Measurements from ENCODE around the gene TIMM23.
"Not testable (repeated sequence)": the region's sequence is repeated elsewhere in the genome, so short reads cannot be mapped to it uniquely, and the experiment has no call there.

TIMM23 gene

GRCh38 chr10:46030091-46030937 lies 58.0 kb downstream of the TIMM23 start, which contains the start of gene NCOA4:
TSS of gene NCOA4 (minus strand) at chr10:46030623. CDS start at chr10:46016680, 13,943 bp downstream.
- Mint-ChIP-seq H3K4me3 (peak within 1 kb of the TSS; percentile 99), H3K36me3 (ENCODE audit: insufficient read depth) (peaks cover 11% of the 10 kb centered on the region), H3K4me1 (peaks cover 48% of the 10 kb centered on the region), H3K27me3 (no peaks in the 10 kb centered on the region), H3K9me3 (no peaks in the 10 kb centered on the region), H3K27ac (ENCODE audit: low read depth) (peak within 1 kb of the TSS; percentile 97)
- ATAC-seq (replicated peaks; ENCODE audit: extremely low read depth, poor library complexity, severe bottlenecking) (peak; percentile 92), DNase-seq (ENCODE audit: low spot score in 2 of 2) (peak; percentile 91 to 92)

GRCh38 chr10:46031648-46032532 lies 59.6 kb downstream of the TIMM23 start:
- H3K4me3 Mint-ChIP-seq, result peak overlapping the region; percentile 99
- no peak for ATAC-seq (replicated peaks; ENCODE audit: extremely low read depth, poor library complexity, severe bottlenecking)
- peak overlapping the region; percentile 56 for H3K27ac Mint-ChIP-seq (ENCODE audit: low read depth)
- no peaks in the 10 kb centered on the region for H3K27me3 Mint-ChIP-seq
- H3K9me3 Mint-ChIP-seq, result no peaks in the 10 kb centered on the region
- peaks cover 11% of the 10 kb centered on the region for H3K36me3 Mint-ChIP-seq (ENCODE audit: insufficient read depth)
- DNase-seq (ENCODE audit: low spot score in 2 of 2), result no peak
- H3K4me1 Mint-ChIP-seq, result peaks cover 38% of the 10 kb centered on the region

DNA sequence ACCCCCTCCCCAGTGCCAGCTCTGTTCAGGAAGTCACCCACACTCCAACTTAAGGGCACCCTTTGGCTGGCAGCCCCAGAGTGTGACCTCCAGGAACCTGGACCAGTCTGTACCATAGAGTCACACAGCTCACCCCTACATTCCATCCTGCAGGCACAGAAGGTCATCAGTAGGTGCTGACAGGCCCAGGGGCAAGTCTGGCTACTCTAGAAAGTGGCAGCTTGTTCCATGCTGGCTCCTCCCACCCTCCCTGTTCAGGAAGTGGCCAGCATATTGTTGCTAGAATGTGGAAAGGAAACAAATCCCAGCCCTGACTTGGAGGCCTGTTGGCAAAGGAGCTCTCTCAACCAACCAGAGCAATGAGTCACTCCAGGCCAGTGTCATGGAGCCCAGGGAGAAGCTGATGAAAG lies 61.3 kb downstream of the TIMM23 start:
- DNase-seq (ENCODE audit: low spot score in 2 of 2) (no peak), ATAC-seq (replicated peaks; ENCODE audit: extremely low read depth, poor library complexity, severe bottlenecking) (no peak)
- H3K27ac Mint-ChIP-seq (ENCODE audit: low read depth), result no peak overlapping the region
- no peaks in the 10 kb centered on the region for H3K27me3 Mint-ChIP-seq
- peaks cover 22% of the 10 kb centered on the region for H3K4me1 Mint-ChIP-seq
- H3K9me3 Mint-ChIP-seq, result no peaks in the 10 kb centered on the region
- H3K36me3 Mint-ChIP-seq (ENCODE audit: insufficient read depth), result peaks cover 11% of the 10 kb centered on the region
- no peak overlapping the region for H3K4me3 Mint-ChIP-seq

DNA sequence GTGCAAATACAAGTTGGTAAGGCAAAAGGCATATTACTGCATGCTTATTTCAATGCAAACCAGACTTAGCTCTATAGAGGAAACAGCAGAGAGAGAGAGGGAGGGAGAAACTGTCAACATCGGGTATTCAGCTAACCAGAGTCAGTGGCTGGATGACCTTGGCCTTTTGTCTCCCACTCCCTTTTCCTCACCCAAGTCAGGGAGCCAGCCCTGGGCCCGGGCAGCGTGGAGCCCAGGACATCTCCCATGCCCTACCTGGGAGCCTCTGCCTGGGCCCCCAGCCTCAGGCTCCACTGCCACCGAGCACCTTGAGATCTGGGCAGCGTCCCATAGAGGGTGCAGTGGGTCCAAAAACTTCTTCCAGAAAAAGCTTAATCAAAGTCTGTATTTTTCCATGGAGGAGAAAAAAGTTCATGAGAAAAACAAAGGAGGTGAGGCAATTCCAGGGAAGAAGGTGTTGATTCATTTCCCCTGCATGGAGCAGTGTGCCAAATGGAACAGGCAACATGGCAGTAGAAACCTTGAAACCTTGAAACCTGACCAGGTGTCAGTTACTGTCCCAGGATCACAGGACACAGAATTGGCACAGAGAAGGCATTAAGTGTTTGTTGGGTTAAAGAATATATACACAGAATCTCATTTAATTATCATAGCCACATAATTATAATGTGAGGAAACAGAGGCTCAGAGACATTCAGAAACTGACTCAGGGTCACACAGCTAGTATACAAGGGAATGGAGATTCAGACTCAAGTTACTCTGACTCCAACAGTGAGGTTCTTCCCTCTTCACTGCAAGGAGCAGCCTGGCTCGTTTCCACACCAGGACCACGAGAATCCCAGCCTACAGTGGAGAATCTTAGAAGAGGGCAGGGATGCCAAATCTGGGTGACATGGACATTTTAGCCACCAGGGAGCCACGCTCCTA lies 63.9 kb downstream of the TIMM23 start:
- Mint-ChIP-seq H3K4me3 (no peak overlapping the region), H3K27me3 (peaks cover 9% of the 10 kb centered on the region)

DNA sequence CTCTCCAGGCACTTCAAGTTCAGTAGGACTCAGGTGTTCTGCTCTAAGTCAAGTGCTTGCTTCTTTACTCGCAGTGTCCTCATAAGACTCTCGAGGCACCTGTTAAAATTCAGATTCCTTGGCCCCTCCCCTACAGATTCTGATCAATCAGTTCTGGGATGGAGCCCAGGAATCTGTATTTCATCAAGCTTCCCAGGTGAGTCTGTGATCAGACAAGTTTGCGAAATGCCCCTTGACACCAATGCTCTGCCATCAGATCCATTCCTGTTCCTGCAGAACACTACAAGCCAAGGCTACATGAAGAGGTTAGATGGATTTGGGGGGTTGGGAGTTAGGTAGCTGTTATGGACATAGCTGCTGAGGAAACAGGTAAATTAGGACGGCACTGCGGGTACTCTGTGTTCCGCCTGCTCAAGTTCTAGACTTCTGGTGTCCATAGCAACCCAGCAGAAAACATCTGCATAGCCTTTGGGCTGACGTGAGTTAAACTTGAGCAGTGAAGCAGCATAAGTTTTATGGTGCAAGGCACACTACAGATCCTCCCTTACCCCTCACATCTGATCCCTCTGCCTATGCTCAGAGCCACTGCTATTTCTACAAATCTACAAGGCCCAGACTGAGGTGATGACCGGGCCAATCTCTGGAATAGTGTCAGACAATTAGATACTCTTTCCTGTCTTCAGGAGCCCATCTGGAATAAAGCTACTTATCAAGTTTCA lies 65.0 kb downstream of the TIMM23 start:
- Mint-ChIP-seq H3K27me3 (peaks cover 12% of the 10 kb centered on the region), H3K9me3 (no peaks in the 10 kb centered on the region), H3K4me3 (no peak overlapping the region), H3K27ac (ENCODE audit: low read depth) (no peak overlapping the region), H3K4me1 (no peaks in the 10 kb centered on the region), H3K36me3 (ENCODE audit: insufficient read depth) (no peaks in the 10 kb centered on the region)
- no peak for DNase-seq (ENCODE audit: low spot score in 2 of 2)
- ATAC-seq (replicated peaks; ENCODE audit: extremely low read depth, poor library complexity, severe bottlenecking), result no peak

More for the DNA sequence above, 63.9 kb downstream of the TIMM23 start:
- no peaks in the 10 kb centered on the region for H3K9me3 Mint-ChIP-seq
- ATAC-seq (replicated peaks; ENCODE audit: extremely low read depth, poor library complexity, severe bottlenecking) (no peak), DNase-seq (ENCODE audit: low spot score in 2 of 2) (no peak)
- peaks cover 3% of the 10 kb centered on the region for H3K36me3 Mint-ChIP-seq (ENCODE audit: insufficient read depth)
- H3K27ac Mint-ChIP-seq (ENCODE audit: low read depth), result no peak overlapping the region
- H3K4me1 Mint-ChIP-seq, result no peaks in the 10 kb centered on the region

GRCh38 chr10:46040004-46040403 lies 67.7 kb downstream of the TIMM23 start:
- Mint-ChIP-seq H3K9me3 (no peaks in the 10 kb centered on the region), H3K4me1 (no peaks in the 10 kb centered on the region), H3K4me3 (no peak overlapping the region), H3K27me3 (peaks cover 27% of the 10 kb centered on the region), H3K27ac (ENCODE audit: low read depth) (no peak overlapping the region), H3K36me3 (ENCODE audit: insufficient read depth) (no peaks in the 10 kb centered on the region)
- ATAC-seq (replicated peaks; ENCODE audit: extremely low read depth, poor library complexity, severe bottlenecking) (no peak), DNase-seq (ENCODE audit: low spot score in 2 of 2) (no peak)

DNA sequence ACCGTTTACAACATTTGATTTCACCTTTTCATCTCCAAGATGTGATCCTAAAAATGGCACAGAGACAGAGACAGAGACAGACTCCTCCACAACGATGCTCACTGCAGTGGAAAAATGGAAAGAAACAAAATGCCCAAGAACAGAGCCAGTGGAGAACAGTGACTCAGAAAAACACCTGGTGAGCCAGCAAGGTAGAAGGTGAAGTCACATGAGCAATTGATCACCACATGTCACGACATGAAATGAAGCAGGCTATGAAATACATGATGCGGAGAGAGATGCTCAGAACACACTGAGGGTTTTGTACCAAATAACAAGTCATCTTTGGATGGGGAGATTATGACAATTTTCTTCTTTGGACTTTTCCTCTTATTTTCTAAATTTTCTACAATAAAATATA lies 70.2 kb downstream of the TIMM23 start:
- Mint-ChIP-seq H3K27ac (ENCODE audit: low read depth) (no peak overlapping the region), H3K36me3 (ENCODE audit: insufficient read depth) (no peaks in the 10 kb centered on the region), H3K9me3 (no peaks in the 10 kb centered on the region), H3K4me3 (no peak overlapping the region), H3K4me1 (no peaks in the 10 kb centered on the region), H3K27me3 (peaks cover 33% of the 10 kb centered on the region)
- ATAC-seq (replicated peaks; ENCODE audit: extremely low read depth, poor library complexity, severe bottlenecking) (no peak), DNase-seq (ENCODE audit: low spot score in 2 of 2) (no peak)

GRCh38 chr10:46046261-46046660 lies 74.0 kb downstream of the TIMM23 start, which contains the start of gene MSMB:
TSS of gene MSMB (minus strand) at chr10:46046269. CDS start at chr10:46046237, 32 bp downstream.
- no peaks in the 10 kb centered on the region for H3K4me1 Mint-ChIP-seq
- DNase-seq (ENCODE audit: low spot score in 2 of 2) (no peak), ATAC-seq (replicated peaks; ENCODE audit: extremely low read depth, poor library complexity, severe bottlenecking) (no peak)
- H3K9me3 Mint-ChIP-seq, result no peaks in the 10 kb centered on the region
- H3K27me3 Mint-ChIP-seq, result peaks cover 41% of the 10 kb centered on the region
- no peak within 1 kb of the TSS for H3K27ac Mint-ChIP-seq (ENCODE audit: low read depth)
- no peaks in the 10 kb centered on the region for H3K36me3 Mint-ChIP-seq (ENCODE audit: insufficient read depth)
- no peak within 1 kb of the TSS for H3K4me3 Mint-ChIP-seq

DNA sequence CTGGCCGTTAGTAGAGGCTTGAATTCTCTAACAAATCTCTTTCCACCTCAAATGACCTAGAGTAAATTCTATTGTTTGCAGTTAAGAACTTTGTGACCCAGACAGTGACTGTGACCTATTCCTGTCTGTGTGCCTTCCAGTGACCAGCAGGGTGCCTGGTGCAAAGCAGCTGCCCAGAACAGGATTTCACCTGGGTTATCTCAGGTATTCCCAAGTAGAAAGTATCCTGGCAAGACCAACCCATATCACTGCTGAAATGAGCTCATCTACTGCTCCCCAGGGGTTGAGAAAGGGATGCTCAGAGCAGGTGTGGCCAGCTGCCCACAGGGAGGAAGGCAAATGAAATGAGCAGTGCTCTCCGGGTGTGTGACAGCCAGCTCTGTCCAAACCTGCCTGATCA lies 75.9 kb downstream of the TIMM23 start:
- Mint-ChIP-seq H3K4me3 (no peak overlapping the region), H3K4me1 (no peaks in the 10 kb centered on the region), H3K27me3 (peaks cover 38% of the 10 kb centered on the region), H3K27ac (ENCODE audit: low read depth) (no peak overlapping the region), H3K36me3 (ENCODE audit: insufficient read depth) (no peaks in the 10 kb centered on the region), H3K9me3 (no peaks in the 10 kb centered on the region)
- DNase-seq (ENCODE audit: low spot score in 2 of 2) (no peak), ATAC-seq (replicated peaks; ENCODE audit: extremely low read depth, poor library complexity, severe bottlenecking) (no peak)

GRCh38 chr10:46049497-46049831 lies 77.2 kb downstream of the TIMM23 start:
- not testable (repeated sequence) for ATAC-seq (replicated peaks; ENCODE audit: extremely low read depth, poor library complexity, severe bottlenecking); H3K9me3 Mint-ChIP-seq; H3K36me3 Mint-ChIP-seq (ENCODE audit: insufficient read depth); H3K4me3 Mint-ChIP-seq; DNase-seq (ENCODE audit: low spot score in 2 of 2); H3K27ac Mint-ChIP-seq (ENCODE audit: low read depth); H3K4me1 Mint-ChIP-seq
- H3K27me3 Mint-ChIP-seq, result peaks cover 41% of the 10 kb centered on the region

DNA sequence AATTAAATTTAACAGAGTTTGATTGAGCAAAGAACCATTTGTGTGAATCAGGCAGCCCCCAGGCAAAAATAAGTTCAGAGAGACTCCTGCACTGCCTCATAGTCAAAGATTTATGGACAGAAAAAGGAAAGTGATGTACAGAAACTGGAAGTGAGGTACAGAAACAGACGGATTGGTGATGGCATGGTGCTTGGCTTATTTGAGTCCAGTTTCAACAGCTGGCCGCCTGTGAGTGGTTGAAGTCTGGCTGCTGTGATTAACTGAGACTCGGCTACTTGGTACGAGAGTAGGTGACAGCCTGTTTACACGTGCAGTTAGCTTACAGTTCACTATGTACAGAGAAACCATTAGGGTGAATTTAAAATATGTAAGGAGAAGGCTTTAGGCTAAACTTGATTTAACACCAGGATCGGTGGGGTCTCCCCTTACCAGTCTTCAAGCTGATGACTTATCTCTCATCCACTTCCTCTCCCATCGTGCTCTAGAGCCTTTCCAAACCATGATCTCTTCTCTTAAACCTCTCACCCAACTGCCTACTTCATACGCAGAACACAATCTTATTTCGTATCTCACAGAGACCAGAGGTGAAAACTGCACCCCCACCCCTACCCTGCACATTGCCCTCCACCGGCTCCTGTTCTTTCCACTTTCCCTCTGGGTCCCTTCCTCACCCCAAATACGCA lies 78.8 kb downstream of the TIMM23 start:
- Mint-ChIP-seq H3K9me3 (no peaks in the 10 kb centered on the region), H3K4me3 (no peak overlapping the region), H3K27ac (ENCODE audit: low read depth) (no peak overlapping the region), H3K27me3 (peaks cover 42% of the 10 kb centered on the region), H3K4me1 (no peaks in the 10 kb centered on the region), H3K36me3 (ENCODE audit: insufficient read depth) (no peaks in the 10 kb centered on the region)
- ATAC-seq (replicated peaks; ENCODE audit: extremely low read depth, poor library complexity, severe bottlenecking) (no peak), DNase-seq (ENCODE audit: low spot score in 2 of 2) (no peak)
